Measurements from ENCODE around the gene DKK2. TPM values are rescaled to one million over a fixed set of nuclear protein-coding genes. Genes with fewer than 3 reads are reported as not detected.

The DKK2 gene
- total and polyA plus RNA-seq, 9 of the 15 experiments (the other 6 are each of a cell fraction or from before 2014, with no cell fraction given), result not detected

GRCh38 chr4:106898621-106899230, 137.4 kb downstream of the DKK2 start:
- peak; percentile 37 for FAIRE-seq
- no peaks in the 10 kb centered on the region for H3K4me1 ChIP-seq (replicated peaks in 1 of 2; ENCODE audit: control insufficient read depth in 2 of 2, insufficient read depth in 2 of 2, low read length in 2 of 2)
- ChIA-PET POLR2A (no interaction called here), CTCF (ENCODE audit: low intra/inter-chr PET ratio) (no interaction called here)
- H3K9ac ChIP-seq (ENCODE audit: insufficient read depth in 1 of 2, low read depth in 2 of 2, low read length in 2 of 2), result no peak overlapping the region
- H4K20me1 ChIP-seq (replicated peaks; ENCODE audit: control insufficient read depth, insufficient read depth, low read length), result no peaks in the 10 kb centered on the region
- no TSS peak for BruUV-seq (replicated peaks)
- H3K79me2 ChIP-seq (ENCODE audit: control insufficient read depth, insufficient read depth, low read length), result no peaks in the 10 kb centered on the region
- no peaks in the 10 kb centered on the region for H3K27me3 ChIP-seq (ENCODE audit: control insufficient read depth in 2 of 2, insufficient read depth in 2 of 2, low read length in 2 of 2)
- H3K4me3 ChIP-seq, result no peak overlapping the region
- H3K27ac ChIP-seq (ENCODE audit: extremely low read depth, low read depth, low read length), result no peak overlapping the region
- no peaks in the 10 kb centered on the region for H3K36me3 ChIP-seq (ENCODE audit: control insufficient read depth, insufficient read depth, low read length)
- intact Hi-C loops (cut with micrococcal nuclease) (loop anchor here (2.0 to 10.0 kb wide), 2 partner anchors 534 to 632 kb away; partner anchors contain the start of gene GIMD1), in situ Hi-C loops (cut with MboI) (no loop called here)
- no peak overlapping the region for H2AFZ ChIP-seq (ENCODE audit: low read depth, low read length)
- TF ChIP-seq SMC3 (conservative IDR thresholded peaks at IDR 0.05; ENCODE audit: insufficient read depth, low read depth, low read length) (0 out of 2 replicates have a peak, but pooled peaks have one; percentile 22), RAD21 (CRISPR knock-in tag; conservative IDR thresholded peaks at IDR 0.05 in 1 of 2, IDR thresholded peaks at IDR 0.05 in 1 of 2) (peak; percentile 15 to 53; a peak in 3 of 4 replicates), OTX1 (CRISPR knock-in tag; IDR thresholded peaks at IDR 0.05) (no peak), CHD4 (IDR thresholded peaks at IDR 0.05; ENCODE audit: insufficient read depth, insufficient replicate concordance, low read depth, low read length, poor library complexity, severe bottlenecking) (no peak), DPF2 (IDR thresholded peaks at IDR 0.05) (no peak), CTCF (IDR thresholded peaks at IDR 0.05 in 2 of 3, conservative IDR thresholded peaks at IDR 0.05 in 1 of 3; ENCODE audit: insufficient read depth in 2 of 3, low read depth in 1 of 3, low read length in 3 of 3) (peak; percentile 32 to 52 (median 47); a peak in 4 of 6 replicates), STAT5A (IDR thresholded peaks at IDR 0.05; ENCODE audit: borderline replicate concordance, low read length) (no peak)
- TF ChIP-seq, protein P1, sequence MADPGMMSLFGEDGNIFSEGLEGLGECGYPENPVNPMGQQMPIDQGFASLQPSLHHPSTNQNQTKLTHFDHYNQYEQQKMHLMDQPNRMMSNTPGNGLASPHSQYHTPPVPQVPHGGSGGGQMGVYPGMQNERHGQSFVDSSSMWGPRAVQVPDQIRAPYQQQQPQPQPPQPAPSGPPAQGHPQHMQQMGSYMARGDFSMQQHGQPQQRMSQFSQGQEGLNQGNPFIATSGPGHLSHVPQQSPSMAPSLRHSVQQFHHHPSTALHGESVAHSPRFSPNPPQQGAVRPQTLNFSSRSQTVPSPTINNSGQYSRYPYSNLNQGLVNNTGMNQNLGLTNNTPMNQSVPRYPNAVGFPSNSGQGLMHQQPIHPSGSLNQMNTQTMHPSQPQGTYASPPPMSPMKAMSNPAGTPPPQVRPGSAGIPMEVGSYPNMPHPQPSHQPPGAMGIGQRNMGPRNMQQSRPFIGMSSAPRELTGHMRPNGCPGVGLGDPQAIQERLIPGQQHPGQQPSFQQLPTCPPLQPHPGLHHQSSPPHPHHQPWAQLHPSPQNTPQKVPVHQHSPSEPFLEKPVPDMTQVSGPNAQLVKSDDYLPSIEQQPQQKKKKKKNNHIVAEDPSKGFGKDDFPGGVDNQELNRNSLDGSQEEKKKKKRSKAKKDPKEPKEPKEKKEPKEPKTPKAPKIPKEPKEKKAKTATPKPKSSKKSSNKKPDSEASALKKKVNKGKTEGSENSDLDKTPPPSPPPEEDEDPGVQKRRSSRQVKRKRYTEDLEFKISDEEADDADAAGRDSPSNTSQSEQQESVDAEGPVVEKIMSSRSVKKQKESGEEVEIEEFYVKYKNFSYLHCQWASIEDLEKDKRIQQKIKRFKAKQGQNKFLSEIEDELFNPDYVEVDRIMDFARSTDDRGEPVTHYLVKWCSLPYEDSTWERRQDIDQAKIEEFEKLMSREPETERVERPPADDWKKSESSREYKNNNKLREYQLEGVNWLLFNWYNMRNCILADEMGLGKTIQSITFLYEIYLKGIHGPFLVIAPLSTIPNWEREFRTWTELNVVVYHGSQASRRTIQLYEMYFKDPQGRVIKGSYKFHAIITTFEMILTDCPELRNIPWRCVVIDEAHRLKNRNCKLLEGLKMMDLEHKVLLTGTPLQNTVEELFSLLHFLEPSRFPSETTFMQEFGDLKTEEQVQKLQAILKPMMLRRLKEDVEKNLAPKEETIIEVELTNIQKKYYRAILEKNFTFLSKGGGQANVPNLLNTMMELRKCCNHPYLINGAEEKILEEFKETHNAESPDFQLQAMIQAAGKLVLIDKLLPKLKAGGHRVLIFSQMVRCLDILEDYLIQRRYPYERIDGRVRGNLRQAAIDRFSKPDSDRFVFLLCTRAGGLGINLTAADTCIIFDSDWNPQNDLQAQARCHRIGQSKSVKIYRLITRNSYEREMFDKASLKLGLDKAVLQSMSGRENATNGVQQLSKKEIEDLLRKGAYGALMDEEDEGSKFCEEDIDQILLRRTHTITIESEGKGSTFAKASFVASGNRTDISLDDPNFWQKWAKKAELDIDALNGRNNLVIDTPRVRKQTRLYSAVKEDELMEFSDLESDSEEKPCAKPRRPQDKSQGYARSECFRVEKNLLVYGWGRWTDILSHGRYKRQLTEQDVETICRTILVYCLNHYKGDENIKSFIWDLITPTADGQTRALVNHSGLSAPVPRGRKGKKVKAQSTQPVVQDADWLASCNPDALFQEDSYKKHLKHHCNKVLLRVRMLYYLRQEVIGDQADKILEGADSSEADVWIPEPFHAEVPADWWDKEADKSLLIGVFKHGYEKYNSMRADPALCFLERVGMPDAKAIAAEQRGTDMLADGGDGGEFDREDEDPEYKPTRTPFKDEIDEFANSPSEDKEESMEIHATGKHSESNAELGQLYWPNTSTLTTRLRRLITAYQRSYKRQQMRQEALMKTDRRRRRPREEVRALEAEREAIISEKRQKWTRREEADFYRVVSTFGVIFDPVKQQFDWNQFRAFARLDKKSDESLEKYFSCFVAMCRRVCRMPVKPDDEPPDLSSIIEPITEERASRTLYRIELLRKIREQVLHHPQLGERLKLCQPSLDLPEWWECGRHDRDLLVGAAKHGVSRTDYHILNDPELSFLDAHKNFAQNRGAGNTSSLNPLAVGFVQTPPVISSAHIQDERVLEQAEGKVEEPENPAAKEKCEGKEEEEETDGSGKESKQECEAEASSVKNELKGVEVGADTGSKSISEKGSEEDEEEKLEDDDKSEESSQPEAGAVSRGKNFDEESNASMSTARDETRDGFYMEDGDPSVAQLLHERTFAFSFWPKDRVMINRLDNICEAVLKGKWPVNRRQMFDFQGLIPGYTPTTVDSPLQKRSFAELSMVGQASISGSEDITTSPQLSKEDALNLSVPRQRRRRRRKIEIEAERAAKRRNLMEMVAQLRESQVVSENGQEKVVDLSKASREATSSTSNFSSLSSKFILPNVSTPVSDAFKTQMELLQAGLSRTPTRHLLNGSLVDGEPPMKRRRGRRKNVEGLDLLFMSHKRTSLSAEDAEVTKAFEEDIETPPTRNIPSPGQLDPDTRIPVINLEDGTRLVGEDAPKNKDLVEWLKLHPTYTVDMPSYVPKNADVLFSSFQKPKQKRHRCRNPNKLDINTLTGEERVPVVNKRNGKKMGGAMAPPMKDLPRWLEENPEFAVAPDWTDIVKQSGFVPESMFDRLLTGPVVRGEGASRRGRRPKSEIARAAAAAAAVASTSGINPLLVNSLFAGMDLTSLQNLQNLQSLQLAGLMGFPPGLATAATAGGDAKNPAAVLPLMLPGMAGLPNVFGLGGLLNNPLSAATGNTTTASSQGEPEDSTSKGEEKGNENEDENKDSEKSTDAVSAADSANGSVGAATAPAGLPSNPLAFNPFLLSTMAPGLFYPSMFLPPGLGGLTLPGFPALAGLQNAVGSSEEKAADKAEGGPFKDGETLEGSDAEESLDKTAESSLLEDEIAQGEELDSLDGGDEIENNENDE (IDR thresholded peaks at IDR 0.05; ENCODE audit: low read depth, low read length), result no peak
- no peaks in the 10 kb centered on the region for H3K9me3 ChIP-seq (replicated peaks; ENCODE audit: control insufficient read depth, insufficient read depth, low read depth, low read length)
- ATAC-seq, result peak; percentile 74
- 0% methylated on average over 4 of the region's 4 CpGs for WGBS (ENCODE audit: insufficient coverage, low coverage, missing lambda C conversion rate)
- no peaks in the 10 kb centered on the region for H3K9me1 ChIP-seq (ENCODE audit: control insufficient read depth, insufficient read depth, low read length)
- DNase-seq (ENCODE audit: extremely low read depth in 1 of 4, low spot score in 3 of 4), result peak; percentile 27 to 50 (median 38)
- no peak overlapping the region for H3K4me2 ChIP-seq (ENCODE audit: insufficient read depth, low read length)
